ENCODE measurements around the gene GPR34. TPM values are rescaled to one million over a fixed set of nuclear protein-coding genes. Genes with fewer than 3 reads are reported as not detected.
A peak's percentile ranks its signal among the peaks of the same experiment; 100 is the strongest.
"Not testable (repeated sequence)": the region's sequence is repeated elsewhere in the genome, so short reads cannot be mapped to it uniquely, and the experiment has no call there.

The GPR34 gene
- total and polyA plus RNA-seq, 11 donors = 1.3 to 18.4 (median 3.6) TPM

DNA sequence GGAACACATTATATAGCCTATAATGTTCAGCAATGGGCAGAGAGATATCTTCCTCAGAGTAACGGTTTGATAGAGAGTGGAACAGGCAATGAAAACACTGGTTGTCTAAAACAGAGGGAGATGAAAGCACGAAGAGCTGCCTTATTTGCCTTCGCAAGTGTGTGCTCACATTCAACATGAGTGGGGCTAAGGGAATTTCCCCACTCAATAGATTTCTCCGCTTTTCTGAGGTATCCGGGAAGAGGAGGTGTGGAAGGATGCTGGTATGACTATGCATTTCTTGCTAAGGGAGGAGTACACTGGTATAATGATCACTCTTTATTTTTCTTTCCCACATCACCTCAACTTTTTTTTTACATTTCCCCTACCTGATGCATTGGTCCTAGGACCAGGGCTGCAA lies 27.4 kb downstream of the GPR34 start:
- Histone ChIP-seq H3K27me3 (peaks cover 0 to 4% (median 0%) of the 10 kb centered on the region in 9 donors), H3K27ac (no peak overlapping the region), H3K4me3 (no peak overlapping the region), H3K9me3 (peaks cover 0 to 33% (median 0%) of the 10 kb centered on the region in 12 donors), H3K4me1 (peaks cover 0 to 6% (median 0%) of the 10 kb centered on the region in 12 donors), H3K36me3 (no peaks in the 10 kb centered on the region)
- no peak for TF ChIP-seq POLR2A (IDR thresholded peaks at IDR 0.05)
- TF ChIP-seq, protein P1, sequence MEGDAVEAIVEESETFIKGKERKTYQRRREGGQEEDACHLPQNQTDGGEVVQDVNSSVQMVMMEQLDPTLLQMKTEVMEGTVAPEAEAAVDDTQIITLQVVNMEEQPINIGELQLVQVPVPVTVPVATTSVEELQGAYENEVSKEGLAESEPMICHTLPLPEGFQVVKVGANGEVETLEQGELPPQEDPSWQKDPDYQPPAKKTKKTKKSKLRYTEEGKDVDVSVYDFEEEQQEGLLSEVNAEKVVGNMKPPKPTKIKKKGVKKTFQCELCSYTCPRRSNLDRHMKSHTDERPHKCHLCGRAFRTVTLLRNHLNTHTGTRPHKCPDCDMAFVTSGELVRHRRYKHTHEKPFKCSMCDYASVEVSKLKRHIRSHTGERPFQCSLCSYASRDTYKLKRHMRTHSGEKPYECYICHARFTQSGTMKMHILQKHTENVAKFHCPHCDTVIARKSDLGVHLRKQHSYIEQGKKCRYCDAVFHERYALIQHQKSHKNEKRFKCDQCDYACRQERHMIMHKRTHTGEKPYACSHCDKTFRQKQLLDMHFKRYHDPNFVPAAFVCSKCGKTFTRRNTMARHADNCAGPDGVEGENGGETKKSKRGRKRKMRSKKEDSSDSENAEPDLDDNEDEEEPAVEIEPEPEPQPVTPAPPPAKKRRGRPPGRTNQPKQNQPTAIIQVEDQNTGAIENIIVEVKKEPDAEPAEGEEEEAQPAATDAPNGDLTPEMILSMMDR (IDR thresholded peaks at IDR 0.05) = no peak
- ATAC-seq (no peak), DNase-seq (no peak)
- WGBS, 4 donors = 90 to 98% (median 94%) methylated on average over 5 of the region's 5 CpGs
- intact Hi-C loops (cut with DNase I) = no loop called here

DNA sequence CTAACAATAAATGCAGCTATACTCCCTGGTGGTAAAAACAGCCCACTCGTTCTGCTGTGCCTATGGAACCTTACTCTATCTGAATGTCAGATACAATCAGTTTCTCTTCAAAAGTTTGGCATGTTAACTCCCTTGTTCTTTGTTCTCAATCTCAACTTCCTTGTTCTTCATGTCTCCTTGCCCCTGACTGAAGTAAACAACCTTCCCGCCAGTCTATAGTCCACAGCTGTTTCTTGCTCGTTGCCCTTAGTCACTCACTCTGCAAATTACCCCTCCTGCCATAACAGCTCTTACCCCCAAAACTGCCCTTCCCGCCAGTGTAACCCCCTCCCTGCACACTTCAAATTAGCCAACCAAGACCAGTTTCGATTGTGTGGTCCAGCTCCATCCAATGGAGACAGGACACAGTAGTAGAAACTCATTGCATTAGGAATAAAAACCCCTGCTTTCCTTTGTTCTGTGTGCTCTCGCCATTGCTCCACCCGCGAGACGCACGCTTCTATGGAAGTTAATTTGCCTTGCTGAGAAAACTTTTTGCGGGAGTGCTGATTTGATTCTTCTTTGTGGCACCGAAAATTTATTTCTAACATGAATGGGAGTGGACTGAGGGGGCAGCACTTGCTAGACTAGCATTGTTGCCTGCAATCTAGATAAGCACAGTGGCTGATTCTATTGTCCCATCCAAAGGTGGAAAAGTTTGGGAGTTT lies 28.1 kb downstream of the GPR34 start:
- Histone ChIP-seq H3K27me3 (peaks cover 0 to 5% (median 0%) of the 10 kb centered on the region in 9 donors), H3K4me3 (no peak overlapping the region), H3K36me3 (no peaks in the 10 kb centered on the region), H3K4me1 (peaks cover 0 to 6% (median 0%) of the 10 kb centered on the region in 12 donors), H3K27ac (no peak overlapping the region), H3K9me3 (peaks cover 0 to 33% (median 0%) of the 10 kb centered on the region in 12 donors)
- TF ChIP-seq, protein P1 (IDR thresholded peaks at IDR 0.05) = no peak
- no peak for TF ChIP-seq POLR2A (IDR thresholded peaks at IDR 0.05)
- ATAC-seq = no peak
- 90 to 96% (median 92%) methylated on average over 12 of the region's 12 CpGs for WGBS, 4 donors
- no peak for DNase-seq
- intact Hi-C loops (cut with DNase I) = no loop called here

DNA sequence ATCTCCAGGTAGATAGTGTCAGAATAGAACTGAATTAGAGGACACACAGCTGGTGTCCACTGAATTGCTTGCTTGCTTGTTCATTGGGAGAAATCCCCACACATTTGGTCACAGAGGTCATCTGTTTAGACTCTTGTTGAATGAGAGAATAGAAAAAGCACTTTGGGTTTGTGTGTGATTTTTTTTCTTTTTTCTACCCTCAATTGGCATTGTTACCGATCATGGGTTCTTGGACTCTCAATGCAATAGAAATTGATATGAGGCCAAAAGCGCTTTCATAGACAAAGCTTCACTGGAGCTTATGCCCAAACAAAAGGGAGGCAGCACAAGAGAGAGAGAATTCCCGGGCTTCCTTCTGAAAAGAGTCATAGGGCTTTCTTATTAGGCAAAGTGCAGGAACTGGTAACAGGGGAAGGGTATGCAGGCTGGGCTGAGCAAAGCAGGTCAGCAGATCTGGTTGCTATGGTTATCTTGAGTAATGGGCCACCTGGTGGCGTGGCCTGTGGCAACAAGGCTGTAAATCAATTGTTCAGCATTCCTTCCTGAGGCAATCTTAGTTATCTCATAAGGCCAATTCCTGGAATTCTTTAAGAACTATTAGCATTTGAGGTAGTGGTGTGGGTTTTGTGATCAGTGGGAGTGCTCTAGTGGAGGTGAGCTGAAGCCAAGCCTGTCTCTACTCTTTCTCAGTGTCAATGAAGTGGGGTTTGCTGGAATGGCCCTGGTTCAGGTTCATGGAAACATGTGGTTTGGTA lies 29.9 kb downstream of the GPR34 start:
- Histone ChIP-seq H3K27ac (no peak overlapping the region), H3K9me3 (peaks cover 0 to 33% (median 0%) of the 10 kb centered on the region in 12 donors), H3K4me1 (peaks cover 0 to 15% (median 0%) of the 10 kb centered on the region in 12 donors), H3K4me3 (no peak overlapping the region), H3K36me3 (no peaks in the 10 kb centered on the region), H3K27me3 (peaks cover 0 to 6% (median 0%) of the 10 kb centered on the region in 9 donors)
- intact Hi-C loops (cut with DNase I) = no loop called here
- ATAC-seq = no peak
- no peak for DNase-seq
- TF ChIP-seq POLR2A (IDR thresholded peaks at IDR 0.05) = no peak
- TF ChIP-seq, protein P1 (IDR thresholded peaks at IDR 0.05) = no peak
- WGBS, 4 donors = 81 to 95% (median 90%) methylated on average over 4 of the region's 4 CpGs

DNA sequence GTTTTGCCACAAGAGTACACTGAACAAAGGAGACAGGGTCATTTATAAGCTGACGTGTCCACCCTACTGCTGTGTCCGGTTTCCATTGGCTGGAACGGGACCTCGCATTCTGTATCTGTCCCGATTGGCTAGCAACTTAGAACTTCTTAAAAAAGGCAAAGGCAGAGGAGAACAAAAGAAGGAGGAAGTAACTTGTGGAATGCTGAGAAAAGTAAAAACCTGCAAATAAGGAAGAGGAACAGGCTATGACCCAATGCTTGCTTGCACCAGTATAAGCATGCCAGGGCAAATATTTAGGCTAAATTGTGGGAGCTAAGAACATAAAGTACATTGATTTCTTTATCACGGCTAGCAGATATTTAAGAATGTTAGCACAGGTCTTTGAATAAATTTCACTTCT lies 30.8 kb downstream of the GPR34 start:
- DNase-seq; ATAC-seq; H3K4me3 ChIP-seq; H3K36me3 ChIP-seq; intact Hi-C loops (cut with DNase I): not testable (repeated sequence)
- 92 to 96% (median 93%) methylated on average over 6 of the region's 6 CpGs for WGBS, 4 donors
- H3K27me3 ChIP-seq = peaks cover 0 to 11% (median 0%) of the 10 kb centered on the region in 9 donors
- peak overlapping the region in 1 of 12 donors; percentile 38 for H3K27ac ChIP-seq
- H3K9me3 ChIP-seq = peaks cover 0 to 33% (median 0%) of the 10 kb centered on the region in 12 donors
- H3K4me1 ChIP-seq = peaks cover 0 to 20% (median 0%) of the 10 kb centered on the region in 12 donors

Measured in heart left ventricle (tissue), 16 donors.